ENCODE measurements around the gene GNAS.

GRCh38 chr20:58891718-58892140 is 39.2 kb downstream of the GNAS start:
- TF ChIP-seq CTCF (IDR thresholded peaks at IDR 0.05) = no peak
- TF ChIP-seq EP300 (IDR thresholded peaks at IDR 0.05) = no peak
